ENCODE data around the gene AGBL4.

Gene AGBL4

GRCh38 chr1:48581270-48581669 lies 1442.5 kb downstream of the AGBL4 start:
- DNase-seq (ENCODE audit: low spot score) = no peak

- DNase-seq (ENCODE audit: low spot score) = no peak
Observed at GRCh38 chr1:48576565-48576964, 1447.2 kb downstream of the AGBL4 start.

- DNase-seq (ENCODE audit: low spot score) = peak; percentile 71
Observed at GRCh38 chr1:48572646-48573258, 1451.0 kb downstream of the AGBL4 start.

- no peak for DNase-seq (ENCODE audit: low spot score)
Observed at GRCh38 chr1:48572134-48572533, 1451.6 kb downstream of the AGBL4 start.

- DNase-seq (ENCODE audit: low spot score) = no peak
Observed at GRCh38 chr1:48571303-48571987, 1452.3 kb downstream of the AGBL4 start.

- no peak for DNase-seq (ENCODE audit: low spot score)
Observed at GRCh38 chr1:48570568-48570967, 1453.2 kb downstream of the AGBL4 start.

GRCh38 chr1:48568501-48568900 lies 1455.3 kb downstream of the AGBL4 start:
- DNase-seq (ENCODE audit: low spot score) = no peak

GRCh38 chr1:48566492-48566891 lies 1457.3 kb downstream of the AGBL4 start:
- DNase-seq (ENCODE audit: low spot score) = no peak

GRCh38 chr1:48563021-48563420 lies 1460.7 kb downstream of the AGBL4 start:
- DNase-seq (ENCODE audit: low spot score) = no peak

GRCh38 chr1:48561444-48561843 lies 1462.3 kb downstream of the AGBL4 start:
- DNase-seq (ENCODE audit: low spot score) = no peak

- no peak for DNase-seq (ENCODE audit: low spot score)
Observed at GRCh38 chr1:48560577-48560976, 1463.2 kb downstream of the AGBL4 start.

- no peak for DNase-seq (ENCODE audit: low spot score)
Observed at GRCh38 chr1:48560116-48560515, 1463.6 kb downstream of the AGBL4 start.

- no peak for DNase-seq (ENCODE audit: low spot score)
Observed at GRCh38 chr1:48558366-48558765, 1465.4 kb downstream of the AGBL4 start.

- no peak for DNase-seq (ENCODE audit: low spot score)
Observed at GRCh38 chr1:48556186-48556850, 1467.4 kb downstream of the AGBL4 start.

GRCh38 chr1:48555271-48555670 lies 1468.5 kb downstream of the AGBL4 start:
- DNase-seq (ENCODE audit: low spot score) = no peak

- DNase-seq (ENCODE audit: low spot score) = no peak
Observed at GRCh38 chr1:48552903-48553606, 1470.7 kb downstream of the AGBL4 start.

- DNase-seq (ENCODE audit: low spot score) = no peak
Observed at GRCh38 chr1:48552420-48552819, 1471.3 kb downstream of the AGBL4 start.

- DNase-seq (ENCODE audit: low spot score) = no peak
Observed at GRCh38 chr1:48548985-48549384, 1474.8 kb downstream of the AGBL4 start.

- DNase-seq (ENCODE audit: low spot score) = no peak
Observed at GRCh38 chr1:48547561-48548220, 1476.1 kb downstream of the AGBL4 start.

- DNase-seq (ENCODE audit: low spot score) = no peak
Observed at GRCh38 chr1:48543854-48544253, 1479.9 kb downstream of the AGBL4 start.

GRCh38 chr1:48540587-48540986 lies 1483.2 kb downstream of the AGBL4 start:
- DNase-seq (ENCODE audit: low spot score) = no peak

- DNase-seq (ENCODE audit: low spot score) = no peak
Observed at GRCh38 chr1:48536477-48536876, 1487.3 kb downstream of the AGBL4 start.
